ENCODE results near the gene MYO1E. TPM values are rescaled to one million over a fixed set of nuclear protein-coding genes. Genes with fewer than 3 reads are reported as not detected.
"Not testable (repeated sequence)": the region's sequence is repeated elsewhere in the genome, so short reads cannot be mapped to it uniquely, and the experiment has no call there.

Gene MYO1E
- total RNA-seq, 2 experiments from 2014 or later: 1.5 to 26.5 TPM

DNA sequence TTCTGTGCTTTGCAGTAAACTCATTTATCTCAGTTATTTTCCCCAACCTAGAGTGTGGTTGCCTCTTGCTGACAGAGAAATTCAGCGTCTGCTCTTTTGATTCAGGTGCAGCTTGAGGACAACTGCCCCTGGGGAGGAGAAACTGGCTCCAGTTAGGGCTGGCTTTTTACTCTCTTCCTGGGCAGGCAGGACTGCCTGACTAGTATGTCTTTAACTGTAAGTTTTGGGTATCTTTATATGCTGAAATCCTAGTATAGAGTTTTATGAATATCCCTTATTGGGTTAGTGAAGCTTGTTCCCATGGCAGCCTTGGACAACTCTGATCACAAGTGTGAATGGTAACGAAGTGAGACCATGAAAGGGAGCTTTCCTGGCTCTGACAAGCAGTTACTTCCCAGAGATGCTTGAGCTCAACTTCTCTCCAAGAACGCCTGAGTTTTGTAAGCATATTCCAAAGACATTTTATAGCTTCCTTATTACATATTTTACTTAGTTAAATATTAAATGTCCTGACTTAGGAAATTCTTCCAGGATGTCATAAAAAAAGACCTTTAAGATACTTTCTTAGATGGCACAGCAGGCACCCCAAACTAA lies 240.6 kb downstream of the MYO1E start:
- intact Hi-C loops (cut with micrococcal nuclease; ENCODE audit: unreplicated experiment): no loop called here
- H4K20me1 ChIP-seq (ENCODE audit: insufficient read depth, low read length): no peaks in the 10 kb centered on the region
- H3K36me3 ChIP-seq (ENCODE audit: insufficient read depth, low read length): peaks cover 100% of the 10 kb centered on the region
- no peak overlapping the region for H2AFZ ChIP-seq (ENCODE audit: low read length)
- TF ChIP-seq CTCF (conservative IDR thresholded peaks at IDR 0.05; ENCODE audit: low read length) (no peak), EZH2phosphoT487 (IDR thresholded peaks at IDR 0.05; ENCODE audit: borderline replicate concordance, low read depth, low read length) (no peak)
- no peak overlapping the region for H3K27ac ChIP-seq (ENCODE audit: low read depth, low read length, poor library complexity, severe bottlenecking)
- no peaks in the 10 kb centered on the region; the same call in 1 of the 2 replicates for H3K79me2 ChIP-seq (ENCODE audit: insufficient read depth, low read depth, low read length)
- BruUV-seq (replicated peaks): no TSS peak
- 0 out of 2 replicates have a peak, but pooled peaks cover 6% of the 10 kb centered on the region for H3K9me3 ChIP-seq (ENCODE audit: low read length)
- DNase-seq (ENCODE audit: low spot score): no peak
- H3K4me3 ChIP-seq (ENCODE audit: low read depth, low read length, poor library complexity, severe bottlenecking): no peak overlapping the region
- H3K9me2 ChIP-seq (ENCODE audit: insufficient read depth, low read length): no peaks in the 10 kb centered on the region
- CTCF ChIA-PET (ENCODE audit: unreplicated experiment): no interaction called here
- peaks cover 4% of the 10 kb centered on the region for H3K4me1 ChIP-seq (ENCODE audit: insufficient read depth, low read length, poor library complexity, severe bottlenecking)
- no peak overlapping the region for H3K4me2 ChIP-seq (ENCODE audit: low read length)
- POLR2A ChIA-PET: interaction anchor here (0.6 to 2.1 kb wide), 3 partner anchors 8 to 152 kb away, joined by 3 to 9 read pairs (median 5); no protein-coding TSS in a partner anchor

DNA sequence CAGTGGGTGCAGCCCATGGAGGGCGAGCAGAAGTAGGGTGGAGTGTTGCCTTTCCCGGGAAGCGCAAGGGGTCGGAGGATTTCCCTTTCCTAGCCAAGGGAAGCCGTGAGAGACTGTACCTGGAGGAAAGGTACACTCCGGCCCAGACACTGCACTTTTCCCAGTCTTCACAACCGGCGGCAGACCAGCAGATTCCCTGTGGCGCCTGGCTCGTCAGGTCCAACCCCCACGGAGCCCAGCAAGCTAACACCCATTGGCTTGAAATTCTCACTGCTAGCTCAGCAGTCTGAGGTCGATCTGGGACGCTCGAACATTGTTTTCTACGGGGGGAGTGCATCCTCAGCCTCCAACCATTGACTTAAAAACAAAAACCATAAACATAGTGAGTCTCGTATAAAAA lies 241.2 kb downstream of the MYO1E start:
- peaks cover 100% of the 10 kb centered on the region for H3K36me3 ChIP-seq (ENCODE audit: insufficient read depth, low read length)
- H3K9me2 ChIP-seq (ENCODE audit: insufficient read depth, low read length): no peaks in the 10 kb centered on the region
- intact Hi-C loops (cut with micrococcal nuclease; ENCODE audit: unreplicated experiment): no loop called here
- H4K20me1 ChIP-seq (ENCODE audit: insufficient read depth, low read length): no peaks in the 10 kb centered on the region
- POLR2A ChIA-PET: interaction anchor here (1.9 kb wide), 1 partner anchor 152 kb away, joined by 5 read pairs; no protein-coding TSS in a partner anchor
- H3K27ac ChIP-seq (ENCODE audit: low read depth, low read length, poor library complexity, severe bottlenecking): no peak overlapping the region
- H2AFZ ChIP-seq (ENCODE audit: low read length): no peak overlapping the region
- no peak overlapping the region for H3K4me3 ChIP-seq (ENCODE audit: low read depth, low read length, poor library complexity, severe bottlenecking)
- DNase-seq (ENCODE audit: low spot score): no peak
- peaks cover 8% of the 10 kb centered on the region; the same call in 1 of the 2 replicates for H3K9me3 ChIP-seq (ENCODE audit: low read length)
- CTCF ChIA-PET (ENCODE audit: unreplicated experiment): no interaction called here
- no TSS peak for BruUV-seq (replicated peaks)
- H3K4me2 ChIP-seq (ENCODE audit: low read length): no peak overlapping the region
- H3K79me2 ChIP-seq (ENCODE audit: insufficient read depth, low read depth, low read length): peaks cover 1% of the 10 kb centered on the region; the same call in 1 of the 2 replicates
- TF ChIP-seq EZH2phosphoT487 (IDR thresholded peaks at IDR 0.05; ENCODE audit: borderline replicate concordance, low read depth, low read length) (no peak), CTCF (conservative IDR thresholded peaks at IDR 0.05; ENCODE audit: low read length) (no peak)
- peaks cover 6% of the 10 kb centered on the region for H3K4me1 ChIP-seq (ENCODE audit: insufficient read depth, low read length, poor library complexity, severe bottlenecking)

DNA sequence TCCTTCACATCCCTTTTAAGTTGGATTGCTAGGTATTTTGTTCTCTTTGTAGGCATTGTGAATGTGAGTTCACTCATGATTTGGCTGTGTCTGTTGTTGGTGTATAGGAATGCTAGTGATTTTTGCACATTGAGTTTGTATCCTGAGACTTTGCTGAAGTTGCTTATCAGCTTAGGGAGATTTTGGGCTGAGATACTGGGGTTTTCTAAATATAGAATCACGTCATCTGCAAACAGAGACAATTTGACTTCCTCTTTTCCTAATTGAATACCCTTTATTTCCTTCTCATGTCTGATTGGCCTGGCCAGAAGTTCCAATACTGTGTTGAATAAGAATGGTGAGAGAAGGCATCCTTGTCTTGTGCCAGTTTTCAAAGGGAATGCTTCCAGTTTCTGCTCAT lies 245.4 kb downstream of the MYO1E start:
- BruUV-seq (replicated peaks): TSS peak; percentile 9
- H3K9me3 ChIP-seq (ENCODE audit: low read length); intact Hi-C loops (cut with micrococcal nuclease; ENCODE audit: unreplicated experiment); DNase-seq (ENCODE audit: low spot score); H2AFZ ChIP-seq (ENCODE audit: low read length); H4K20me1 ChIP-seq (ENCODE audit: insufficient read depth, low read length); H3K27ac ChIP-seq (ENCODE audit: low read depth, low read length, poor library complexity, severe bottlenecking); H3K4me1 ChIP-seq (ENCODE audit: insufficient read depth, low read length, poor library complexity, severe bottlenecking); CTCF ChIA-PET (ENCODE audit: unreplicated experiment); H3K9me2 ChIP-seq (ENCODE audit: insufficient read depth, low read length); H3K4me2 ChIP-seq (ENCODE audit: low read length); H3K79me2 ChIP-seq (ENCODE audit: insufficient read depth, low read depth, low read length); H3K4me3 ChIP-seq (ENCODE audit: low read depth, low read length, poor library complexity, severe bottlenecking): not testable (repeated sequence)
- POLR2A ChIA-PET: interaction anchor here (1.3 kb wide), 1 partner anchor 19 kb away, joined by 3 read pairs; no protein-coding TSS in a partner anchor
- peaks cover 99% of the 10 kb centered on the region for H3K36me3 ChIP-seq (ENCODE audit: insufficient read depth, low read length)

DNA sequence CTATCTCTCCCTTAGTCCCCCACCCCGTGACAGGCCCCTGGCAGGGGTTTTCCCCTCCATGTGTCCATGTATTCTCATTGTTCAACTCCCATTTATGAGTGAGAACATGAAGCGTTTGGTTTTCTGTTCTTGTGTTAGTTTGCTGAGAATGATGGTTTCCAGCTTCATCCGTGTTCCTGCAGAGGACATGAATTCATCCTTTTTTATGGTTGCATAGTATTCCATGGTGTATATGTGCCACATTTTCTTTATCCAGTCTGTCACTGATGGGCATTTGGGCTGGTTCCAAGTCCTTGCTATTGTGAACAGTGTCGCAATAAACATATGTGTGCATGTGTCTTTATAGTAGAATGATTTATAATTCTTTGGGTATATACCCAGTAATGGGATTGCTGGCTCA lies 247.0 kb downstream of the MYO1E start:
- H3K27ac ChIP-seq (ENCODE audit: low read depth, low read length, poor library complexity, severe bottlenecking); H3K4me2 ChIP-seq (ENCODE audit: low read length); BruUV-seq (replicated peaks); H3K4me1 ChIP-seq (ENCODE audit: insufficient read depth, low read length, poor library complexity, severe bottlenecking); H3K79me2 ChIP-seq (ENCODE audit: insufficient read depth, low read depth, low read length); H2AFZ ChIP-seq (ENCODE audit: low read length); H3K9me2 ChIP-seq (ENCODE audit: insufficient read depth, low read length); H3K4me3 ChIP-seq (ENCODE audit: low read depth, low read length, poor library complexity, severe bottlenecking); H4K20me1 ChIP-seq (ENCODE audit: insufficient read depth, low read length); CTCF ChIA-PET (ENCODE audit: unreplicated experiment); H3K9me3 ChIP-seq (ENCODE audit: low read length); DNase-seq (ENCODE audit: low spot score); intact Hi-C loops (cut with micrococcal nuclease; ENCODE audit: unreplicated experiment); POLR2A ChIA-PET: not testable (repeated sequence)
- peaks cover 93% of the 10 kb centered on the region for H3K36me3 ChIP-seq (ENCODE audit: insufficient read depth, low read length)

All from OCI-LY7 (cell line).